ENCODE measurements around the gene ZC3HAV1.
"Not testable (repeated sequence)": the region's sequence is repeated elsewhere in the genome, so short reads cannot be mapped to it uniquely, and the experiment has no call there.

Gene ZC3HAV1

GRCh38 chr7:139084709-139085108 lies 24.8 kb downstream of the ZC3HAV1 start:
- no peak for DNase-seq

GRCh38 chr7:139081584-139081983 lies 27.9 kb downstream of the ZC3HAV1 start:
- DNase-seq: no peak

- DNase-seq: no peak
These were observed 28.6 kb downstream of the ZC3HAV1 start for GRCh38 chr7:139080905-139081304.

- no peak for DNase-seq
These were observed 29.7 kb downstream of the ZC3HAV1 start for GRCh38 chr7:139079861-139080260.

- no peak for DNase-seq
These were observed 30.6 kb downstream of the ZC3HAV1 start for GRCh38 chr7:139078911-139079310.

- no peak for DNase-seq
These were observed 31.1 kb downstream of the ZC3HAV1 start for GRCh38 chr7:139078399-139078798.

- not testable (repeated sequence) for DNase-seq
These were observed 31.8 kb downstream of the ZC3HAV1 start for GRCh38 chr7:139077706-139078105.

GRCh38 chr7:139075871-139076686 lies 33.4 kb downstream of the ZC3HAV1 start:
- no peak for DNase-seq

- peak; percentile 70 for DNase-seq
These were observed 34.4 kb downstream of the ZC3HAV1 start for GRCh38 chr7:139075031-139075652.

- no peak for DNase-seq
These were observed 36.7 kb downstream of the ZC3HAV1 start for GRCh38 chr7:139072796-139073195.

- DNase-seq: no peak
These were observed 37.8 kb downstream of the ZC3HAV1 start for GRCh38 chr7:139071680-139072079.

- no peak for DNase-seq
These were observed 40.7 kb downstream of the ZC3HAV1 start for GRCh38 chr7:139068544-139069399.

GRCh38 chr7:139066315-139066714 lies 43.2 kb downstream of the ZC3HAV1 start:
- no peak for DNase-seq

- DNase-seq: no peak
These were observed 44.2 kb downstream of the ZC3HAV1 start for GRCh38 chr7:139065323-139065722.

- no peak for DNase-seq
These were observed 48.1 kb downstream of the ZC3HAV1 start for GRCh38 chr7:139061416-139061815.

GRCh38 chr7:139060695-139061237 lies 48.8 kb downstream of the ZC3HAV1 start:
- no peak for DNase-seq

- no peak for DNase-seq
These were observed 49.6 kb downstream of the ZC3HAV1 start for GRCh38 chr7:139059905-139060304.

- no peak for DNase-seq
These were observed 50.6 kb downstream of the ZC3HAV1 start for GRCh38 chr7:139058943-139059342.

GRCh38 chr7:139055674-139056073 lies 53.8 kb downstream of the ZC3HAV1 start:
- DNase-seq: no peak

- DNase-seq: not testable (repeated sequence)
These were observed 54.9 kb downstream of the ZC3HAV1 start for GRCh38 chr7:139054656-139055055.

- DNase-seq: no peak
These were observed 55.4 kb downstream of the ZC3HAV1 start for GRCh38 chr7:139054101-139054500.

- DNase-seq: no peak
These were observed 57.9 kb downstream of the ZC3HAV1 start for GRCh38 chr7:139051655-139052054.

GRCh38 chr7:139049936-139050335 lies 59.6 kb downstream of the ZC3HAV1 start:
- no peak for DNase-seq
